B cell (primary cell): ENCODE data around the gene RAPGEF6. TPM values are rescaled to one million over a fixed set of nuclear protein-coding genes. Genes with fewer than 3 reads are reported as not detected.
A peak's percentile ranks its signal among the peaks of the same experiment; 100 is the strongest.

Source experiments
- ATAC-seq: fragments of 200-7000 bp; cut with Tn5 transposase; one replicate; pipeline ENCODE4 v1.10.0; 2021; ENCODE audit warnings: low read depth, mild to moderate bottlenecking, moderate number of reproducible peaks, moderate library complexity
- CTCF ChIA-PET: fragments of 350-600 bp; sonication (Branson Sonifier 250); formaldehyde crosslinking; loops from one replicate; lab custom pipeline; 2021; ENCODE audit warnings: antibody characterized with exemption, inconsistent platforms; lab: Charles Lee
- POLR2A ChIA-PET: fragments of 350-600 bp; sonication (Branson Sonifier 250); formaldehyde crosslinking; loops from one replicate; lab custom pipeline; 2021; ENCODE audit warnings: antibody characterized with exemption; lab: Charles Lee
- DNase-seq: peaks from one replicate; pipeline ENCODE4 v3.0.0; 2013
- H2AFZ ChIP-seq: 2 replicates; pipeline ENCODE4 v1.6.1; 2012; ENCODE audit warnings: mild to moderate bottlenecking, low read depth, low read length; ENCODE audit not compliant: insufficient read depth, poor library complexity, severe bottlenecking
- H3K27ac ChIP-seq, 2 donors: 1 replicate in 1 of 2; 2 replicates in 1 of 2; pipeline ENCODE4 v1.5.1; 2012 to 2013; ENCODE audit warnings: low read length in 2 of 2, mild to moderate bottlenecking in 2 of 2, moderate library complexity in 1 of 2
- H3K27me3 ChIP-seq, 4 experiments: fragments of 200-600 bp in 1 of 4; sonication (generic) in 1 of 4; replicated peaks in 1 of 4; 1 replicate in 2 of 4; 2 replicates in 2 of 4; pipeline versions ENCODE4 v1.6.1 to v1.7.0; 2013 to 2016; ENCODE audit warnings: low read length in 3 of 4, mild to moderate bottlenecking in 2 of 4, mixed read lengths in 1 of 4, moderate library complexity in 1 of 4; ENCODE audit not compliant: insufficient read depth in 4 of 4, control insufficient read depth in 3 of 4; ENCODE audit errors: control extremely low read depth in 1 of 4
- H3K36me3 ChIP-seq, 2 experiments: replicated peaks in 1 of 2; 1 replicate in 1 of 2; 2 replicates in 1 of 2; pipeline versions ENCODE4 v1.6.1 to v1.7.1; 2013; ENCODE audit warnings: low read length in 1 of 2; ENCODE audit not compliant: insufficient read depth in 2 of 2, control insufficient read depth in 1 of 2; ENCODE audit errors: control extremely low read depth in 1 of 2, extremely low read depth in 1 of 2
- H3K4me1 ChIP-seq, 2 donors: fragments of 200-600 bp in 1 of 2; sonication (generic) in 1 of 2; 1 replicate in 1 of 2; 2 replicates in 1 of 2; pipeline versions ENCODE4 v1.5.1 to v1.6.1; 2013 to 2017; ENCODE audit warnings: low read length in 2 of 2; ENCODE audit not compliant: control insufficient read depth in 2 of 2, insufficient read depth in 2 of 2
- H3K4me2 ChIP-seq: replicated peaks from 2 replicates; pipeline ENCODE3; 2012; ENCODE audit warnings: mild to moderate bottlenecking, low read depth, low read length; ENCODE audit not compliant: poor library complexity, severe bottlenecking
- H3K4me3 ChIP-seq, 5 experiments: fragments of 200-600 bp in 1 of 5; sonication (generic) in 1 of 5; 1 replicate in 3 of 5; 2 replicates in 2 of 5; pipeline versions ENCODE4 v1.5.1 to v1.7.0; 2011 to 2016; ENCODE audit warnings: low read length in 4 of 5, mild to moderate bottlenecking in 4 of 5, low read depth in 2 of 5, control low read depth in 1 of 5, moderate library complexity in 1 of 5; ENCODE audit not compliant: insufficient read depth in 1 of 5; ENCODE audit errors: control extremely low read depth in 1 of 5, extremely low read depth in 1 of 5
- H3K79me2 ChIP-seq: fragments of 200-600 bp; sonication (generic); one replicate; pipeline ENCODE4 v1.6.0; 2016; ENCODE audit warnings: low read length; ENCODE audit not compliant: control insufficient read depth, insufficient read depth
- H3K9ac ChIP-seq: fragments of 200-600 bp; sonication (generic); 2 replicates; pipeline ENCODE4 v1.6.1; 2017; ENCODE audit warnings: mild to moderate bottlenecking, low read length, moderate library complexity
- H3K9me3 ChIP-seq, 3 donors: one replicate each; pipeline versions ENCODE4 v1.6.1 to v1.7.1; 2013; ENCODE audit warnings: low read length in 2 of 3; ENCODE audit not compliant: control insufficient read depth in 2 of 3, insufficient read depth in 1 of 3; ENCODE audit errors: control extremely low read depth in 1 of 3
- H4K20me1 ChIP-seq: 2 replicates; pipeline ENCODE4 v1.6.0; 2012; ENCODE audit warnings: mild to moderate bottlenecking, low read length; ENCODE audit not compliant: insufficient read depth, control insufficient read depth, poor library complexity, severe bottlenecking
- H3K27ac Mint-ChIP-seq: one replicate; pipeline ENCODE4 v1.8.0; 2021; ENCODE audit warnings: mixed read lengths
- H3K27me3 Mint-ChIP-seq: one replicate; pipeline ENCODE4 v1.8.0; 2021; ENCODE audit warnings: mixed read lengths
- H3K4me1 Mint-ChIP-seq: one replicate; pipeline ENCODE4 v1.8.0; 2021; ENCODE audit warnings: mixed read lengths
- H3K4me3 Mint-ChIP-seq: one replicate; pipeline ENCODE4 v1.8.0; 2021; ENCODE audit warnings: mixed read lengths
- H3K9me3 Mint-ChIP-seq: one replicate; pipeline ENCODE4 v1.8.0; 2022; ENCODE audit warnings: mixed read lengths; ENCODE audit not compliant: insufficient read depth
- EZH2 ChIP-seq: IDR thresholded peaks from 2 replicates; pipeline ENCODE4 v1.6.1; 2012; ENCODE audit warnings: borderline replicate concordance, low read depth, mild to moderate bottlenecking, moderate library complexity, low read length; ENCODE audit not compliant: insufficient read depth, poor library complexity, severe bottlenecking
- WGBS: methylation state at CpG from one replicate; pipeline ENCODE4 v1.1.5; 2013; ENCODE audit warnings: missing lambda C conversion rate; ENCODE audit not compliant: insufficient coverage; 5-methylcytosine and 5-hydroxymethylcytosine counted together
- intact Hi-C: fragments of 100-400 bp; cut with micrococcal nuclease; formaldehyde crosslinking; loops from one replicate; pipeline ENCODE4 v1.10.0; 2022
- polyA plus RNA-seq: library from polyadenylated mRNA; depleted of rRNA; stranded (reverse); fragments of >200 nt; gene quantifications from 2 replicates; pipeline ENCODE4 v1.2.3, GENCODE V29; 2012
- total RNA-seq, 2 donors: library from RNA; stranded (reverse); fragments of 120-200 nt in 1 of 2; gene quantifications; 1 replicate in 1 of 2; 2 replicates in 1 of 2; pipeline versions ENCODE4 v1.2.3 to v1.2.4, GENCODE V29; 2013 to 2022
- TF ChIP-seq, protein P1 (sequence below): fragments of 200-600 bp; IDR thresholded peaks from one replicate; pipeline ENCODE4 v1.8.0; 2022; ENCODE audit warnings: antibody characterized with exemption, mild to moderate bottlenecking

Gene RAPGEF6
- total and polyA plus RNA-seq, 2 donors (not counting 1 experiment from before 2014, with no cell fraction given): 9.8 to 56.2 TPM

- DNase-seq: no peak
- Mint-ChIP-seq H3K4me3 (no peak overlapping the region), H3K9me3 (no peaks in the 10 kb centered on the region), H3K27ac (no peak overlapping the region), H3K27me3 (no peaks in the 10 kb centered on the region), H3K4me1 (no peaks in the 10 kb centered on the region)
- H3K36me3 ChIP-seq: peaks cover 6 to 69% of the 10 kb centered on the region in 2 experiments
- ChIA-PET POLR2A (no interaction called here), CTCF (interaction anchor here (1.3 to 3.8 kb wide), 2 partner anchors 581 to 637 kb away, joined by 3 to 31 read pairs; no protein-coding TSS in a partner anchor)
- no CpG with 5 or more reads among the region's 1 CpG for WGBS
- H2AFZ ChIP-seq: no peak overlapping the region
- H3K4me1 ChIP-seq: no peaks in the 10 kb centered on the region
- no peaks in the 10 kb centered on the region for H3K79me2 ChIP-seq
- H3K4me3 ChIP-seq: no peak overlapping the region
- intact Hi-C loops: no loop called here
- no peak overlapping the region for H3K9ac ChIP-seq
- no peaks in the 10 kb centered on the region for H4K20me1 ChIP-seq
- no peaks in the 10 kb centered on the region for H3K9me3 ChIP-seq
- ATAC-seq: no peak
- H3K27ac ChIP-seq: no peak overlapping the region
- no peaks in the 10 kb centered on the region for H3K27me3 ChIP-seq
- no peak overlapping the region for H3K4me2 ChIP-seq
- TF ChIP-seq, protein P1, sequence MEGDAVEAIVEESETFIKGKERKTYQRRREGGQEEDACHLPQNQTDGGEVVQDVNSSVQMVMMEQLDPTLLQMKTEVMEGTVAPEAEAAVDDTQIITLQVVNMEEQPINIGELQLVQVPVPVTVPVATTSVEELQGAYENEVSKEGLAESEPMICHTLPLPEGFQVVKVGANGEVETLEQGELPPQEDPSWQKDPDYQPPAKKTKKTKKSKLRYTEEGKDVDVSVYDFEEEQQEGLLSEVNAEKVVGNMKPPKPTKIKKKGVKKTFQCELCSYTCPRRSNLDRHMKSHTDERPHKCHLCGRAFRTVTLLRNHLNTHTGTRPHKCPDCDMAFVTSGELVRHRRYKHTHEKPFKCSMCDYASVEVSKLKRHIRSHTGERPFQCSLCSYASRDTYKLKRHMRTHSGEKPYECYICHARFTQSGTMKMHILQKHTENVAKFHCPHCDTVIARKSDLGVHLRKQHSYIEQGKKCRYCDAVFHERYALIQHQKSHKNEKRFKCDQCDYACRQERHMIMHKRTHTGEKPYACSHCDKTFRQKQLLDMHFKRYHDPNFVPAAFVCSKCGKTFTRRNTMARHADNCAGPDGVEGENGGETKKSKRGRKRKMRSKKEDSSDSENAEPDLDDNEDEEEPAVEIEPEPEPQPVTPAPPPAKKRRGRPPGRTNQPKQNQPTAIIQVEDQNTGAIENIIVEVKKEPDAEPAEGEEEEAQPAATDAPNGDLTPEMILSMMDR: no peak
- TF ChIP-seq EZH2: no peak
These were observed 209.0 kb downstream of the RAPGEF6 start for GRCh38 chr5:131426011-131426410.

DNA sequence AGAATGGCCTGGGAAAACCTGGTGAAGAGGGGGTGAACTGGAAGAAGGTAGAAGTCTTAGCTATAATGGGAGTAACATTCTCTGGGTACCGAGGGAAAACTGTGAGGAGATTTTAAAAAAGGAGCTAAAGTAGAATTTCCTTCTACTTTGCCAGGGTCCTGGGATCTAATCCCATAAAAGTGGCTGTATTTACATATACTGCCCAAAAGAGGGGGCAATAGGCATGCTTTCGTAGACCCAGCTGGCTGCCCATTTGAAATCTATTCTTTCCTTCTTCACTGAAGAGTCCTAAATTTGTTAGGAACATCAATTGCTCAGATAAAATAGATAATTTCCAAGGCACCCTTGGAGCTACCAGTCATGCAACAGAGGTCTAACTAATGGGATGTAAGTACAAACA lies 212.0 kb downstream of the RAPGEF6 start:
- no peak for DNase-seq
- H3K9ac ChIP-seq: no peak overlapping the region
- H3K27me3 Mint-ChIP-seq: no peaks in the 10 kb centered on the region
- H3K4me1 ChIP-seq: no peaks in the 10 kb centered on the region
- intact Hi-C loops: loop anchor here (5.0 kb wide), 1 partner anchor 639 kb away; the partner anchor contains the start of gene IL3
- no peak overlapping the region for H3K27ac ChIP-seq
- ChIA-PET CTCF (interaction anchor here (0.6 to 3.8 kb wide), 8 partner anchors 12 to 584 kb away, joined by 3 to 31 read pairs (median 4); no protein-coding TSS in a partner anchor), POLR2A (interaction anchor here (0.7 kb wide), 1 partner anchor 70 kb away, joined by 3 read pairs; no protein-coding TSS in a partner anchor)
- TF ChIP-seq EZH2: no peak
- TF ChIP-seq, protein P1: peak; percentile 47
- H3K27me3 ChIP-seq: no peaks in the 10 kb centered on the region
- no peak overlapping the region for H3K27ac Mint-ChIP-seq
- H3K79me2 ChIP-seq: no peaks in the 10 kb centered on the region
- no peaks in the 10 kb centered on the region for H3K9me3 Mint-ChIP-seq
- ATAC-seq: peak; percentile 21
- no peak overlapping the region for H2AFZ ChIP-seq
- H3K4me2 ChIP-seq: no peak overlapping the region
- WGBS: no CpG with 5 or more reads among the region's 2 CpGs
- H3K9me3 ChIP-seq: no peaks in the 10 kb centered on the region
- H3K36me3 ChIP-seq: peaks cover 6 to 51% of the 10 kb centered on the region in 2 experiments
- no peak overlapping the region for H3K4me3 Mint-ChIP-seq
- no peak overlapping the region for H3K4me3 ChIP-seq
- H3K4me1 Mint-ChIP-seq: peaks cover 3% of the 10 kb centered on the region
- no peaks in the 10 kb centered on the region for H4K20me1 ChIP-seq
